Iris pigment epithelial cell (primary cell): ENCODE results near the gene PAGR1.
A peak's percentile ranks its signal among the peaks of the same experiment; 100 is the strongest.
"Not testable (repeated sequence)": the region's sequence is repeated elsewhere in the genome, so short reads cannot be mapped to it uniquely, and the experiment has no call there.

Experiments used
- DNase-seq: peaks from one replicate; pipeline ENCODE4 v3.0.0-alpha.2; 2011; ENCODE audit warnings: low read depth

Gene PAGR1

GRCh38 chr16:29815793-29816693 is at the start of gene PAGR1:
PAGR1 (plus strand) TSS chr16:29816152; CDS start chr16:29816526, 374 bp downstream.
- DNase-seq, result peak; percentile 100

DNA sequence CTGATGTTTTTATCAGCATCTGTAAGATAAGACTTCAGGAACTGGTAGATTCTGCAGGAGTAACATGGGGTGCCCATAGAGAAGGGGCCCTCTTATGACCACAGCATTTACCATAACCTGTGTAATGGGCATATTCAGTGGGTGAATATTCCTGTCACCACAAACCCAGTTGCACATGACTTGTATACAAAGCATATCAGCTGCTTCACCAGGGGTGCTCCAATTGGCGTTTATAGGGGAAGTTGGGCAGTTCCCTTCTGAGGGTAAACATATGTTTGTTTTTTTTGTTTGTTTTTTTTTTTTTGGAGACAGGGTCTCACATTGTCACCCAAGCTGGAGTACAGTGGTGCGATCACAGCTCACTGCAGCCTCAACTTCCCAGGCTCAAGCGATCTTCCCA is 49.4 kb upstream of the PAGR1 start:
- DNase-seq, result no peak

DNA sequence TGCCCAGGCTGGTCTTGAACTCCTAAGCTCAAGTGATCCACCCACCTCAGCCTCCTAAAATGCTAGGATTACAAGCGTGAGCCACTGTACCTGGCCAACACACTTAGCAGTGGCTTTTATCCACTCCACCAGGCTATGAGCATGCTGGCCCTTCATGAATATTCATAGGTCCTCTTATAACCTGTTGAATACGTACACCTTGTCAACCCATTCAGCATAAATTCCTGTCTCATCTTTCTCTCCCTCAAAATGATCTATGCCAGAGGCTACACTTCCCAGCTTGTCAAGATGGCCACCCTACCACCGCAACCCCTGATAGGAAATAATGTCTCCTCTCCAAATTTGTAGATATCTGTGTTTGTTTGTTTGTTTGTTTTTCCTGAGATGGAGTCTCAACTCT is 48.9 kb upstream of the PAGR1 start:
- no peak for DNase-seq

- no peak for DNase-seq
Observed at GRCh38 chr16:29769507-29769906, 46.4 kb upstream of the PAGR1 start.

DNA sequence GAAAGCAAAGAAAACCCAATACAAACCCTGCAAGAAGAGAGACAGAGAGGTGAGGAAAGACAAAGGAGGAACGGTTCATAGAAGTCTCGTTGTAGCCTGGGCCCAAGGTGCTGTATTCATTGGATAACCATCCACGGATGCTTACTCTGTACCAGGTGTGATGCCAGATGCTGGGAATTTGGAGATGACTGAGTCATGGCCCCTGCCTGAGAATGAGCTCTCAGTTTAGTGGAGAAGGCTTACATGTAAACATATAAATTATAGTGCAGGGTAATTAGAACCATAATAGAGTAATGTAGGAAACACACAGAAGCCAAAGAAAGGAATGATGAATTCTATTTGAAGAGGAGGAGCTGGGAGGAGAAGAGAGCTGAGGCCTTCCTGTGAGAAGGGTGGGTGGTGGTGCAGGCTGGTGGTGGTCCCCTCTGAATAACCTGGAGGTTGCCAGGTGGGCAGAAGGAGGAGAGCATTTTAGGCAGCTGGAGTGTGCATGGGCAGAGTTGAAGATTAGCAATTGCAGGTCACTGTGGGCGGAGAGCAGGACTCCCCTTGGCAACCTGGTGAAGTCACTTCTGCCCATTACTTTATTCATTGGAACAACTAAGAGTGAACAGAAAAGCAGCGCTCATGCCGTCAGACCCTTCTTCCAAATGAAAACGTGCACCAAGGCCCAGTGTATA is 45.6 kb upstream of the PAGR1 start:
- no peak for DNase-seq

DNA sequence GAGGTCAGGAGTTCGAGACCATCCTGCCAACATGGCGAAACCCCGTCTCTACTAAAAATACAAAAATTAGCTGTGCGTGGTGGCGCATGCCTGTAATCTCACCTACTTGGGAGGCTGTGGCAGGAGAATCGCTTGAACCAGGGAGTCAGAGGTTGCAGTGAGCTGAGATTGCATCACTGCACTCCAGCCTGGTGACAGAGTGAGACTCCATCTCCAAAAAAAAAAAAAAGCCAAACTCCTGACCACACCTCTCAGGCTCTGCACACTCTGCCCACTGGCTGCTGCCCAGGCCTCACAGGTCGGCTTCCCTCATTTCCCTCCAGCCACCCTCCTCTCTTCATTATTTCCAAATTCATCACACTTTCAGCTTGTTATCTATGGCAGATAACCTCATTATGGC is 43.6 kb upstream of the PAGR1 start:
- DNase-seq, result not testable (repeated sequence)

DNA sequence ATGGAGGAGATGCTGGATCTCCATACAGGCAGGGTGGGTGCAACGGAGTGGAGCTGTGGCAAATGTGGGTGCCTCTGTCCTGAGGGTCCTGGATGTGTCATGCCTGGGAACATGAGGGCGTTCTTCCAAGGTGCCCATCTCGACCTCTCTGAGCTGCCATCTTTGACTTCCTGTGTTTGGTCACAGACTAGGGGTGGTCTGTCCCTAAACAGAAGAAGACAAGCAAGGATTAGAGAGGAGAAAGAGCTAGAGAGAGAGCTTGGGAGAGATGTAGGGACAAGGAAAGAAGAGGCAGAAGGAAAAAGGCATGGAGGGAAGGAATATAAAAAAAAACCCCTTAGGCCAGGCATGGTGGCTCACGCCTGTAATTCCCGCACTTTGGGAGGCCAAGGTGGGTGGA is 41.2 kb upstream of the PAGR1 start:
- DNase-seq, result no peak

DNA sequence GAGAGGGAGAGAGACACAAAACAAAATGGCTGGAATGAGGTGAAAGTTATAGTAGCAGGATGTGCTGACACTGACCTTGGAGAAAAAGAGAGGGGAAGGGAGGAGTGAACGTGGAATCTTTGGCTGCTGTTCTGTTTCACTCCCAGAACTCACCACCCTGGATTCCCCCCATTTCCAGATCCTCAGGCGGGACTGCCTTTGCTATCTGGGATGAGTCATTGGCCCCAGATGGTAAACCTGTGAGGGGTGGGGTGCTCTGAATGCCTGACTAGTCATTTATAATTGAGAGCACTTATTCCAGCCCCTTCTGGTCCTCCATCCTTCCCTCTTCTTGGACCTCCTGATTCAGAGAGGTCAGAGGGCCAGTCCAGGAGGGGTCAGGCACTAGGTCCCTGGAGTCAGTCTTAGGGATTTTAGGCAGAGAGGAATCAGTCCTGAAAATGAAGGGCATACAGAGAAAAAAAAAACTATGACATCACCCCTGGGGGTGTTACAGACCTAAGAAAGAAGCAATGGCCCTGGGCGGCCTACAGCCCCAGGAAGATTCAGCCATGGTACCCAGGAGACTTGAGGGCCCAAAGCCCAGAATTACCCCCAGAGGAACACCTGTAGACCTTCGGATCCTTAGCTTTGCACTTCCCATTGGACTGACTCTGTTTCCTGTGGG is 40.1 kb upstream of the PAGR1 start:
- peak; percentile 43 for DNase-seq

GRCh38 chr16:29777576-29778350 is 38.2 kb upstream of the PAGR1 start, which contains the start of gene ZG16:
ZG16 (plus strand) TSS chr16:29778256; CDS start chr16:29779267, 1,011 bp downstream.
- no peak for DNase-seq

GRCh38 chr16:29779474-29779873 is 36.5 kb upstream of the PAGR1 start:
- DNase-seq, result no peak

DNA sequence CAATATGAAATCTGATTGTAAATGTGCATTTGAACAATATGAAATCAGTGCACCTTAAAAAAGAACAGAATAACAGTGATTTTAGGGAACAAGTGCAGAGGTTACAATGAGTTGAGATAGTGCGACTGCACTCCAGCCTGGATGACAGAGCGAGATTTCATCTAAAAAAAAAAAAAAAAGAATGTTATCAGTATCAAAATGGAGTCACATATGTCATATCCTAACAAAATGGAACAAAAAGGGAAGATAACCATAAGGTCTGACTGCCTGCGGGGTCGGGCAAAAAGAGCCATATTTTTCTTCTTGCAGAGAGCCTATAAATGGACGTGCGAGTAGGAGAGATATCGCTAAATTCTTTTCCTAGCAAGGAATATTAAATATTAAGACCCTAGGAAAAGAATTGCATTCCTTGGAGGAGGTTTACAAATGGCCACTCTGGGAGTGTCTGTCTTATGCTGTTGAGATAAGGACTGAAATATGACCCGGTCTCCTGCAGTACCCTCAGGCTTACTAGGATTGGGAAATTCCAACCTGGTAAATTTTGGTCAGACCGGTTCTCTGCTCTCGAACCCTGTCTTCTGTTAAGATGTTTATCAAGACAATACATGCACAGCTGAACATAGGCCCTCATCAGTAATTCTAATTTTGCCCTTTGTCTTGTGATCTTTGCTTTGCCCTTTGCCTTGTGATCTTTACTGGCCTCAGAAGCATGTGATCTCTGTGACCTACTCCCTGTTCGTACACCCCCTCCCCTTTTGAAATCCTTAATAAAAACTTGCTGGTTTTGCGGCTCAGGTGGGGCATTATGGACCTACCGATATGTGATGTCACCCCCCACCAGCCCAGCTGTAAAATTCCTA is 32.6 kb upstream of the PAGR1 start:
- not testable (repeated sequence) for DNase-seq

GRCh38 chr16:29784157-29784556 is 31.8 kb upstream of the PAGR1 start:
- no peak for DNase-seq

DNA sequence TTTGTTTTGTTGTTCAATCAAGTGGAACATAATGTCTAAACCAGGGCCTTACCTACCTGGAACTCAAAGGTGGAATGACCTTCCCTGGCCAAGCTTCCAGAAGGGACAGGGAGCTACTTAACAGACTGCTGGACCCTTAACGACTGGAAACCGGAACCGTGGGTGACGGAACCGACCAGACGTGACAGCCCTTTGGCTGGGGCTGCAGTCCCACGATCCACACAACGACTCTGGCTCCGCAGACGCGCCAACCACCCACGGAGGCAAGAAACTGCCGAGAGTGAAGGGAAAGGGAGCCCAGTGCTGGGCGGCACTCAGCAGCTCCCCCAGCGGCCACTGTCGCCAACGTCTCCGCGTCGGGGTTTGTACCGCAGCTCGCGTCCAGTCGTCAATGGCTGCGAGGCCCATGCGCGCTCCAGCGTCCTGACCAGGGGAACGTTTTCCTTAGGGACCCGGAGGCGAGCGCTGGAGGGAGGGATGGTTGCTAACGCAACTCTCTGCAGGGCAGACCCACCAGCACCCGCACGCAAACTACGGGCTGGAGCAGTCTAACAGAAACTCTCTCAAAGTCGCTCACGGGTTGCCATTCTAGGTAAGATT is 31.0 kb upstream of the PAGR1 start:
- peak; percentile 57 for DNase-seq

DNA sequence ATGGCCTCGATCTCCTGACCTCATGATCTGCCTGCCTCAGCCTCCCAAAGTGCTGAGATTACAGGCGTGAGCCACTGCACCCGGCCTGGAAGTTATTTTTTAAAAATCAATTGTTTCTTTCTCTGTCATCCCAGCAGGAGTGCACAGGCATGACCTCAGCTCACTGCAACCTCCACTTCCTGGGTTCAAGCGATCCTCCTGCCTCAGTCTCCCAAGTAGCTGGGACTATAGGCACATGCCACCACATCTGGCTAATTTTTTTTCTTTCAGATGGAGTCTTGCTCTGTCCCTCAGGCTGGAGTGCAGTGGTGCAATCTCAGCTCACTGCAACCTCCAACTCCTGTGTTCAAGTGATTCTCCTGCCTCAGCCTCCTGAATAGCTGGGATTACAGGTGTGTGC is 28.8 kb upstream of the PAGR1 start:
- DNase-seq, result not testable (repeated sequence)

DNA sequence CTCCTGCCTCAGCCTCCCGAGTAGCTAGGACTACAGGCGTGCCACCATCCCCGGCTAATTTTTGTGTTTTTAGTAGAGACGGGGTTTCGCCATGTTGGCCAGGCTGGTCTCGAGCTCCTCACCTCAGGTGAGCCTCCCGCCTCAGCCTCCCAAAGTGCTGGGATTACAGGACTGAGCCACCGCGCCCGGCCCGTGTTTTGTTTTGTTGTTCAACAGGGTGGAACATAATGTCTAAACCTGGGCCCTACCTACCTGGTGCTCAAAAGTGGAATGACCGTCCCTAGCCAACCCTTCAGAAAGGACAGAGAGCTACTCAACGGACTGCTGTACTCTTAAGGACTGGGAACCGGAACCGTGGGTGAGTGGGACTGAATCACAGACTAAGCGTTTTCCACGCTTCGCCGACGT is 26.2 kb upstream of the PAGR1 start:
- DNase-seq, result no peak

GRCh38 chr16:29790183-29790948 is 25.6 kb upstream of the PAGR1 start, which contains the start of gene KIF22:
KIF22 (plus strand) TSS chr16:29790751; CDS start chr16:29790760, 9 bp downstream.
- peak; percentile 99 for DNase-seq

GRCh38 chr16:29790949-29791844 is 24.8 kb upstream of the PAGR1 start:
- DNase-seq, result peak; percentile 17
